Astrocyte (in vitro differentiated cells and primary cell): ENCODE data around the gene NEB. TPM values are rescaled to one million over a fixed set of nuclear protein-coding genes. Genes with fewer than 3 reads are reported as not detected.

Source experiments
- DNase-seq: peaks from one replicate; pipeline ENCODE4 v3.0.0-alpha.2; 2010; ENCODE audit warnings: low read depth
- FAIRE-seq: peaks from 2 replicates; lab custom pipeline; 2011; peaks lifted over from hg19 to GRCh38; lab: Jason Lieb, UNC
- H2AFZ ChIP-seq: 2 replicates; pipeline ENCODE4 v1.6.0; 2012; ENCODE audit warnings: low read depth, low read length, inconsistent platforms
- H3K27ac ChIP-seq: 2 replicates; pipeline ENCODE4 v1.5.1; 2011; ENCODE audit warnings: low read depth, low read length, inconsistent platforms
- H3K27me3 ChIP-seq: 2 replicates; pipeline ENCODE4 v1.6.0; 2011; ENCODE audit warnings: low read length, inconsistent platforms; ENCODE audit not compliant: insufficient read depth
- H3K36me3 ChIP-seq: 2 replicates; pipeline ENCODE4 v1.5.1; 2011; ENCODE audit warnings: low read length, inconsistent platforms; ENCODE audit not compliant: insufficient read depth
- H3K4me1 ChIP-seq: 2 replicates; pipeline ENCODE4 v1.5.1; 2011; ENCODE audit warnings: low read length, inconsistent platforms; ENCODE audit not compliant: insufficient read depth
- H3K4me2 ChIP-seq: 2 replicates; pipeline ENCODE4 v1.6.0; 2012; ENCODE audit warnings: low read length, inconsistent platforms
- H3K4me3 ChIP-seq: 2 replicates; pipeline ENCODE4 v1.5.1; 2011; ENCODE audit warnings: low read depth, mild to moderate bottlenecking, low read length, inconsistent platforms; ENCODE audit not compliant: insufficient read depth
- H3K79me2 ChIP-seq: 2 replicates; pipeline ENCODE4 v1.6.0; 2012; ENCODE audit warnings: mild to moderate bottlenecking, low read length, inconsistent platforms; ENCODE audit not compliant: insufficient read depth
- H3K9ac ChIP-seq: 2 replicates; pipeline ENCODE4 v1.6.0; 2012; ENCODE audit warnings: mild to moderate bottlenecking, low read length, inconsistent platforms
- H3K9me3 ChIP-seq: 2 replicates; pipeline ENCODE4 v1.5.1; 2012; ENCODE audit warnings: low read depth, mild to moderate bottlenecking, low read length, inconsistent platforms; ENCODE audit not compliant: insufficient read depth
- H4K20me1 ChIP-seq: 2 replicates; pipeline ENCODE4 v1.6.0; 2012; ENCODE audit warnings: low read length, inconsistent platforms; ENCODE audit not compliant: insufficient read depth
- H3K27ac Mint-ChIP-seq: one replicate; pipeline ENCODE4 v1.8.0; 2021; ENCODE audit warnings: mild to moderate bottlenecking, mixed read lengths; ENCODE audit not compliant: unreplicated experiment
- H3K27me3 Mint-ChIP-seq: one replicate; pipeline ENCODE4 v1.8.0; 2021; ENCODE audit warnings: low read depth, mixed read lengths; ENCODE audit not compliant: unreplicated experiment
- H3K36me3 Mint-ChIP-seq: one replicate; pipeline ENCODE4 v1.8.0; 2021; ENCODE audit warnings: low read depth, mixed read lengths; ENCODE audit not compliant: unreplicated experiment
- H3K4me1 Mint-ChIP-seq: one replicate; pipeline ENCODE4 v1.8.0; 2021; ENCODE audit warnings: low read depth, mixed read lengths; ENCODE audit not compliant: unreplicated experiment
- H3K4me3 Mint-ChIP-seq: one replicate; pipeline ENCODE4 v1.8.0; 2021; ENCODE audit warnings: mild to moderate bottlenecking, moderate library complexity, mixed read lengths; ENCODE audit not compliant: unreplicated experiment
- H3K9me3 Mint-ChIP-seq: one replicate; pipeline ENCODE4 v1.8.0; 2021; ENCODE audit warnings: mild to moderate bottlenecking, mixed read lengths; ENCODE audit not compliant: unreplicated experiment
- EZH2 ChIP-seq: IDR thresholded peaks from 2 replicates; pipeline ENCODE4 v1.6.1; 2012; ENCODE audit warnings: mild to moderate bottlenecking, low read length, inconsistent platforms; ENCODE audit not compliant: insufficient read depth
- total RNA-seq: library from RNA; stranded (reverse); gene quantifications from 2 replicates; pipeline ENCODE4 v1.2.1, GENCODE V29; 2021
- TF ChIP-seq, protein P1 (sequence below): IDR thresholded peaks from 2 replicates; pipeline ENCODE4 v1.5.1; 2011; ENCODE audit warnings: low read depth, mild to moderate bottlenecking, inconsistent platforms, low read length, moderate library complexity; ENCODE audit not compliant: insufficient read depth

Gene NEB
- total RNA-seq, 1 donor from 2014 or later: 0.82 TPM

DNA sequence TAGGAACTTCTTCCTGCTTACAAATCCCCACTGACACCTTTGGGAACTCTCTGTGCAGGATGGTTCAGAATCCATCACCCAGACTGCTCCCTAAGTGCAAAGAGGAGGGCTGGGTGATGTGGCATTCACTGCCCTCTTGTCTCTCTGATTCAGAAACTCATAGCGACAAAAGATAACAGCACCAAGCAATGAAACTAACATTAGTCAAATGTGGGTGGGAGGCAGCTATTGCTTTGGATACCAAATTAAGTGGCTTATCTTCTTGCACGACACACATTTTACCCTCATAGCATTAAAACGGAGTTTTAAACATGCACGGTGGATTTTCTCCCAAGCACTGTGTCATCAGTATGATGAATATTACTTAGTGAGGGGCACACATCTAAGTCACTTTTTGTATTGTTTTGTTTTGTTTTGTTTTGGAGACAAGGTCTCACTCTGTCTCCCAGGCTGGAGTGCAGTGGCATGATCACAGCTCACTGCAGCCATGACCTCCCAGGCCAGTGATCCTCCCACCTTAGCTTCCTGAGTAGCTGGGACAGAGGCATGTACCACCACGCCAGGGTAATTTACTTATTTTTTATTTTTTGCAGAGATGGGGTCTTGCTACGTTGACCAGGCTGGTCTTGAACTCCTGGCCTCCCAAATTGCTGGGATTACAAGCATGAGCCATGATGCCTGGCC, 40.9 kb upstream of the NEB start:
- Histone ChIP-seq H3K9me3 (no peaks in the 10 kb centered on the region), H3K27me3 (no peaks in the 10 kb centered on the region), H2AFZ (no peak overlapping the region), H3K4me1 (peaks cover 17% of the 10 kb centered on the region), H4K20me1 (no peaks in the 10 kb centered on the region), H3K4me2 (peak overlapping the region; percentile 66), H3K79me2 (no peaks in the 10 kb centered on the region), H3K9ac (peak overlapping the region; percentile 56), H3K36me3 (peaks cover 3% of the 10 kb centered on the region), H3K27ac (peak overlapping the region; percentile 73), H3K4me3 (no peak overlapping the region)
- no peaks in the 10 kb centered on the region for H3K27me3 Mint-ChIP-seq
- TF ChIP-seq, protein P1, sequence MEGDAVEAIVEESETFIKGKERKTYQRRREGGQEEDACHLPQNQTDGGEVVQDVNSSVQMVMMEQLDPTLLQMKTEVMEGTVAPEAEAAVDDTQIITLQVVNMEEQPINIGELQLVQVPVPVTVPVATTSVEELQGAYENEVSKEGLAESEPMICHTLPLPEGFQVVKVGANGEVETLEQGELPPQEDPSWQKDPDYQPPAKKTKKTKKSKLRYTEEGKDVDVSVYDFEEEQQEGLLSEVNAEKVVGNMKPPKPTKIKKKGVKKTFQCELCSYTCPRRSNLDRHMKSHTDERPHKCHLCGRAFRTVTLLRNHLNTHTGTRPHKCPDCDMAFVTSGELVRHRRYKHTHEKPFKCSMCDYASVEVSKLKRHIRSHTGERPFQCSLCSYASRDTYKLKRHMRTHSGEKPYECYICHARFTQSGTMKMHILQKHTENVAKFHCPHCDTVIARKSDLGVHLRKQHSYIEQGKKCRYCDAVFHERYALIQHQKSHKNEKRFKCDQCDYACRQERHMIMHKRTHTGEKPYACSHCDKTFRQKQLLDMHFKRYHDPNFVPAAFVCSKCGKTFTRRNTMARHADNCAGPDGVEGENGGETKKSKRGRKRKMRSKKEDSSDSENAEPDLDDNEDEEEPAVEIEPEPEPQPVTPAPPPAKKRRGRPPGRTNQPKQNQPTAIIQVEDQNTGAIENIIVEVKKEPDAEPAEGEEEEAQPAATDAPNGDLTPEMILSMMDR: no peak
- no peak for TF ChIP-seq EZH2
- H3K9me3 Mint-ChIP-seq: peaks cover 6% of the 10 kb centered on the region
- no peak overlapping the region for H3K4me3 Mint-ChIP-seq
- DNase-seq (peak; percentile 55), FAIRE-seq (no peak)
- H3K4me1 Mint-ChIP-seq: no peaks in the 10 kb centered on the region
- peaks cover 31% of the 10 kb centered on the region for H3K36me3 Mint-ChIP-seq
- H3K27ac Mint-ChIP-seq: peak overlapping the region; percentile 37

DNA sequence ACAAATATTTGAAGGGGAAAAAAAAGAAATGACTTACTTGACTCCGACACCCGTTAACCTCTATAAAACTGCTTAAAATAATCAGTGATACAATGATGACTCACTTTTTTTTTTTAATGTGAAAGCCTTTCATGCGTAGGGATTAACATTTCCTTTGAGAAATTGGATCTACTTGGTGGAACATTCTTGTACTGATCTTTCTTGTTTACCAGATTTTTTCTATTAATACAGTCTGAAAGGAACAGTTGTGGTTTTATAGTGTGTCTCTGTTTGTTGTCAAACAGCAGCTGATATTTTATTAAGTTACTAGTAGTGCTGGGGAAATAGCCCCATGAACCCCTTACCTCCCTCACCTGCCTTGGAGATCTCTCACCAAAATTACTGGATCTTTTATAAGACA, 40.2 kb upstream of the NEB start:
- Histone ChIP-seq H2AFZ (no peak overlapping the region), H3K36me3 (peaks cover 3% of the 10 kb centered on the region), H4K20me1 (no peaks in the 10 kb centered on the region), H3K79me2 (no peaks in the 10 kb centered on the region), H3K4me2 (peak overlapping the region; percentile 66), H3K9ac (peak overlapping the region; percentile 56), H3K4me3 (no peak overlapping the region), H3K9me3 (no peaks in the 10 kb centered on the region), H3K4me1 (peaks cover 17% of the 10 kb centered on the region), H3K27me3 (no peaks in the 10 kb centered on the region), H3K27ac (peak overlapping the region; percentile 73)
- FAIRE-seq (no peak), DNase-seq (peak; percentile 82)
- no peak overlapping the region for H3K4me3 Mint-ChIP-seq
- H3K4me1 Mint-ChIP-seq: no peaks in the 10 kb centered on the region
- peaks cover 6% of the 10 kb centered on the region for H3K9me3 Mint-ChIP-seq
- no peak overlapping the region for H3K27ac Mint-ChIP-seq
- peaks cover 32% of the 10 kb centered on the region for H3K36me3 Mint-ChIP-seq
- no peaks in the 10 kb centered on the region for H3K27me3 Mint-ChIP-seq
- TF ChIP-seq EZH2: no peak
- TF ChIP-seq, protein P1: no peak
